HEK293 (cell line): ENCODE measurements around the gene OR1D2.
"Not testable (repeated sequence)": the region's sequence is repeated elsewhere in the genome, so short reads cannot be mapped to it uniquely, and the experiment has no call there.

Experiments
- CTCF ChIA-PET: fragments of 350-600 bp; formaldehyde crosslinking; extraction: SDS; loops from one replicate; lab custom pipeline; 2021; ENCODE audit warnings: antibody characterized with exemption; lab: Yijun Ruan, JAX
- POLR2A ChIA-PET: fragments of 300-600 bp; formaldehyde crosslinking; extraction: SDS; loops from one replicate; lab custom pipeline; 2020; ENCODE audit warnings: antibody characterized with exemption, inconsistent platforms; lab: Yijun Ruan, JAX
- H3K27ac ChIP-seq: fragments of 200-500 bp; sonication (Bioruptor generic); 2 replicates; pipeline ENCODE4 v1.5.1; 2014; ENCODE audit warnings: low read depth, low read length, control low read depth, inconsistent platforms; ENCODE audit errors: extremely low read depth
- H3K36me3 ChIP-seq, 2 experiments: fragments of 200-500 bp in 1 of 2; sonication (Bioruptor generic) in 1 of 2; 1 replicate in 1 of 2; 2 replicates in 1 of 2; pipeline ENCODE4 v1.5.1; 2014 to 2017; ENCODE audit warnings: inconsistent platforms in 2 of 2, low read length in 2 of 2; ENCODE audit not compliant: control insufficient read depth in 2 of 2, insufficient read depth in 1 of 2
- H3K4me1 ChIP-seq: fragments of 200-500 bp; sonication (Bioruptor generic); 2 replicates; pipeline ENCODE4 v1.5.1; 2014; ENCODE audit warnings: mild to moderate bottlenecking, low read length, inconsistent platforms; ENCODE audit not compliant: control insufficient read depth, insufficient read depth
- H3K4me3 ChIP-seq: 2 replicates; pipeline ENCODE4 v1.5.1; 2011; ENCODE audit warnings: low read depth, mild to moderate bottlenecking, control low read depth, low read length, moderate library complexity
- H3K9me3 ChIP-seq: fragments of 200-500 bp; sonication (Bioruptor generic); 2 replicates; pipeline ENCODE4 v1.5.1; 2014; ENCODE audit warnings: low read depth, low read length, inconsistent platforms; ENCODE audit not compliant: control insufficient read depth, insufficient read depth
- KLF16 ChIP-seq: fragments of 450-650 bp; formaldehyde crosslinking; IDR thresholded peaks from 2 replicates; pipeline ENCODE4 v1.5.1; 2017; ENCODE audit warnings: missing biosample characterization, missing genetic modification characterization
- KLF7 ChIP-seq: fragments of 450-650 bp; formaldehyde crosslinking; IDR thresholded peaks from 2 replicates; pipeline ENCODE4 v1.5.1; 2016; ENCODE audit warnings: missing biosample characterization, missing genetic modification characterization, borderline replicate concordance
- MEIS1 ChIP-seq: sonication (generic); formaldehyde crosslinking; IDR thresholded peaks from 2 replicates; pipeline ENCODE4 v1.8.1; 2022; ENCODE audit warnings: missing genetic modification reagents, mild to moderate bottlenecking, borderline replicate concordance
- MYNN ChIP-seq: fragments of 450-650 bp; formaldehyde crosslinking; IDR thresholded peaks from 2 replicates; pipeline ENCODE4 v1.5.1; 2016; ENCODE audit warnings: missing biosample characterization, missing genetic modification characterization, borderline replicate concordance
- PBX3 ChIP-seq: sonication (generic); formaldehyde crosslinking; IDR thresholded peaks from 2 replicates; pipeline ENCODE4 v1.8.1; 2022; ENCODE audit warnings: mild to moderate bottlenecking, moderate library complexity, missing genetic modification reagents
- ZNF114 ChIP-seq: fragments of 450-650 bp; formaldehyde crosslinking; IDR thresholded peaks from 2 replicates; pipeline ENCODE4 v1.5.0; 2017; ENCODE audit warnings: missing biosample characterization, missing genetic modification characterization
- ZNF146 ChIP-seq: fragments of 450-650 bp; formaldehyde crosslinking; IDR thresholded peaks from 2 replicates; pipeline ENCODE4 v1.5.1; 2016; ENCODE audit warnings: missing biosample characterization, missing genetic modification characterization
- ZNF169 ChIP-seq: fragments of 450-650 bp; formaldehyde crosslinking; IDR thresholded peaks from 2 replicates; pipeline ENCODE4 v1.5.1; 2016; ENCODE audit warnings: missing biosample characterization, missing genetic modification characterization
- ZNF214 ChIP-seq: fragments of 450-650 bp; formaldehyde crosslinking; IDR thresholded peaks from 2 replicates; pipeline ENCODE4 v1.5.1; 2017; ENCODE audit warnings: missing biosample characterization, mild to moderate bottlenecking, missing genetic modification characterization, borderline replicate concordance
- ZNF24 ChIP-seq: fragments of 450-650 bp; formaldehyde crosslinking; IDR thresholded peaks from 2 replicates; pipeline ENCODE4 v1.5.1; 2016; ENCODE audit warnings: missing biosample characterization, missing genetic modification characterization
- ZNF26 ChIP-seq: fragments of 450-650 bp; formaldehyde crosslinking; IDR thresholded peaks from 2 replicates; pipeline ENCODE4 v1.5.1; 2016; ENCODE audit warnings: missing biosample characterization, missing genetic modification characterization
- ZNF398 ChIP-seq: fragments of 450-650 bp; formaldehyde crosslinking; IDR thresholded peaks from 2 replicates; pipeline ENCODE4 v1.5.1; 2017; ENCODE audit warnings: missing biosample characterization, missing genetic modification characterization
- ZNF488 ChIP-seq: fragments of 450-650 bp; formaldehyde crosslinking; IDR thresholded peaks from 2 replicates; pipeline ENCODE4 v1.5.1; 2016; ENCODE audit warnings: missing biosample characterization, missing genetic modification characterization
- ZNF585B ChIP-seq: fragments of 450-650 bp; formaldehyde crosslinking; IDR thresholded peaks from 2 replicates; pipeline ENCODE4 v1.5.1; 2016; ENCODE audit warnings: missing biosample characterization, missing genetic modification characterization
- ZNF596 ChIP-seq: fragments of 450-650 bp; IDR thresholded peaks from 2 replicates; pipeline ENCODE4 v1.5.0; 2018; ENCODE audit warnings: missing biosample characterization, mild to moderate bottlenecking, missing genetic modification characterization, moderate library complexity
- ZNF658 ChIP-seq: fragments of 450-650 bp; formaldehyde crosslinking; IDR thresholded peaks from 2 replicates; pipeline ENCODE4; 2016; ENCODE audit warnings: missing biosample characterization, missing genetic modification characterization
- ZNF843 ChIP-seq: fragments of 450-650 bp; formaldehyde crosslinking; IDR thresholded peaks from 2 replicates; pipeline ENCODE4 v1.5.1; 2016; ENCODE audit warnings: missing biosample characterization, missing genetic modification characterization
- ZSCAN18 ChIP-seq: fragments of 450-650 bp; formaldehyde crosslinking; IDR thresholded peaks from 2 replicates; pipeline ENCODE4 v1.5.1; 2016; ENCODE audit warnings: missing biosample characterization, missing genetic modification characterization
- TF ChIP-seq, protein P1 (sequence below): fragments of 450-650 bp; formaldehyde crosslinking; IDR thresholded peaks from 2 replicates; pipeline ENCODE4 v1.5.1; 2016; ENCODE audit warnings: missing biosample characterization, missing genetic modification characterization

Gene OR1D2, protein sequence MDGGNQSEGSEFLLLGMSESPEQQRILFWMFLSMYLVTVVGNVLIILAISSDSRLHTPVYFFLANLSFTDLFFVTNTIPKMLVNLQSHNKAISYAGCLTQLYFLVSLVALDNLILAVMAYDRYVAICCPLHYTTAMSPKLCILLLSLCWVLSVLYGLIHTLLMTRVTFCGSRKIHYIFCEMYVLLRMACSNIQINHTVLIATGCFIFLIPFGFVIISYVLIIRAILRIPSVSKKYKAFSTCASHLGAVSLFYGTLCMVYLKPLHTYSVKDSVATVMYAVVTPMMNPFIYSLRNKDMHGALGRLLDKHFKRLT

DNA sequence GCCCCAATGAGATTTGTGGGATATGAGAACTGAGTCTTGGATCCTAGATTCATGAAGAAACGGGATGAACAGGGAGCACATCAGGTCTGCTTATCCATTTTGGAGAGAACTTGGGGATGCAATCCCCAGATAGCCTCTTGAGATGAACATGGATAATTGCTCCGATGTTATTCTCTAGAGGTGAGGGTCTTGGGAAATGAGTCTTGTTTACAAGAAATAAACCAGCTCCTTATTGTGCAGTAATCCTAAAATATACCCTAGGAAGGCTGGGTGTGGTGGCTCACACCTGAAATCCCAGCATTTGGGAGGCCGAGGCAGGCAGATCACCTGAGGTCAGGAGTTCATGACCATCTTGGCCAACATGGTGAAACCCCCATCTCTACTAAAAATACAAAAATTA is at the start of gene OR1D2:
OR1D2 (minus strand) TSS at position 101 of the 400 bp plus-strand sequence. CDS start 11,426 bp downstream, outside the sequence.
- no peak within 1 kb of the TSS for H3K27ac ChIP-seq
- no peaks in the 10 kb centered on the region for H3K4me1 ChIP-seq
- H3K36me3 ChIP-seq = no peaks in the 10 kb centered on the region
- TF ChIP-seq ZNF658 (tag by site-specific recombination) = no peak
- no peak for TF ChIP-seq ZNF214
- no peak for TF ChIP-seq ZNF169
- TF ChIP-seq ZNF398 (tag by site-specific recombination) = no peak
- no peak for TF ChIP-seq MEIS1 (CRISPR knock-in tag)
- no peak for TF ChIP-seq ZSCAN18 (tag by site-specific recombination)
- no peak for TF ChIP-seq KLF7 (tag by site-specific recombination)
- TF ChIP-seq ZNF24 (tag by site-specific recombination) = no peak
- TF ChIP-seq KLF16 = no peak
- TF ChIP-seq ZNF843 = no peak
- TF ChIP-seq ZNF488 = no peak
- no peak for TF ChIP-seq ZNF26
- TF ChIP-seq ZNF585B (tag by site-specific recombination) = no peak
- TF ChIP-seq PBX3 = no peak
- no peak for TF ChIP-seq ZNF114
- TF ChIP-seq MYNN (tag by site-specific recombination) = no peak
- no peak for TF ChIP-seq ZNF596 (tag by site-specific recombination)
- TF ChIP-seq, all 188 proteins: peak for 0
- no peaks in the 10 kb centered on the region; the same call in 1 of the 2 replicates for H3K9me3 ChIP-seq
- POLR2A ChIA-PET = no interaction called here
- CTCF ChIA-PET = no interaction called here
- no peak within 1 kb of the TSS for H3K4me3 ChIP-seq

GRCh38 chr17:3137494-3137893 is 33.3 kb upstream of the OR1D2 start:
- POLR2A ChIA-PET, H3K36me3 ChIP-seq, H3K27ac ChIP-seq, H3K4me3 ChIP-seq, CTCF ChIA-PET, H3K4me1 ChIP-seq, H3K9me3 ChIP-seq: not testable (repeated sequence)
- TF ChIP-seq, protein P1, sequence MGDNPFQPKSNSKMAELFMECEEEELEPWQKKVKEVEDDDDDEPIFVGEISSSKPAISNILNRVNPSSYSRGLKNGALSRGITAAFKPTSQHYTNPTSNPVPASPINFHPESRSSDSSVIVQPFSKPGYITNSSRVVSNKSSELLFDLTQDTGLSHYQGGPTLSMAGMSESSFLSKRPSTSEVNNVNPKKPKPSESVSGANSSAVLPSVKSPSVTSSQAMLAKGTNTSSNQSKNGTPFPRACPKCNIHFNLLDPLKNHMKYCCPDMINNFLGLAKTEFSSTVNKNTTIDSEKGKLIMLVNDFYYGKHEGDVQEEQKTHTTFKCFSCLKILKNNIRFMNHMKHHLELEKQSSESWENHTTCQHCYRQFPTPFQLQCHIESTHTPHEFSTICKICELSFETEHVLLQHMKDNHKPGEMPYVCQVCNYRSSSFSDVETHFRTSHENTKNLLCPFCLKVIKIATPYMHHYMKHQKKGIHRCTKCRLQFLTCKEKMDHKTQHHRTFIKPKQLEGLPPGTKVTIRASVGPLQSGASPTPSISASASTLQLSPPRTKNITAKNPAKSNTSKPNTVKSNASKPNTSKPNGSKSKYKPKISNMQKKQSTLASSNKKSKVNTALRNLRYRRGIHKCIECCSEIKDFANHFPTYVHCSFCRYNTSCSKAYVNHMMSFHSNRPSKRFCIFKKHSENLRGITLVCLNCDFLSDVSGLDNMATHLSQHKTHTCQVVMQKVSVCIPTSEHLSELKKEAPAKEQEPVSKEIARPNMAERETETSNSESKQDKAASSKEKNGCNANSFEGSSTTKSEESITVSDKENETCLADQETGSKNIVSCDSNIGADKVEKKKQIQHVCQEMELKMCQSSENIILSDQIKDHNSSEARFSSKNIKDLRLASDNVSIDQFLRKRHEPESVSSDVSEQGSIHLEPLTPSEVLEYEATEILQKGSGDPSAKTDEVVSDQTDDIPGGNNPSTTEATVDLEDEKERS (tag by site-specific recombination) = 0 out of 2 replicates have a peak, but pooled peaks have one; percentile 65
- TF ChIP-seq ZNF146 (tag by site-specific recombination) = peak; percentile 79
